ENCODE measurements around the gene SOBP. TPM values are rescaled to one million over a fixed set of nuclear protein-coding genes. Genes with fewer than 3 reads are reported as not detected.

Gene SOBP
- total RNA-seq, 2 experiments from 2014 or later, result 0.05 to 0.17 TPM

DNA sequence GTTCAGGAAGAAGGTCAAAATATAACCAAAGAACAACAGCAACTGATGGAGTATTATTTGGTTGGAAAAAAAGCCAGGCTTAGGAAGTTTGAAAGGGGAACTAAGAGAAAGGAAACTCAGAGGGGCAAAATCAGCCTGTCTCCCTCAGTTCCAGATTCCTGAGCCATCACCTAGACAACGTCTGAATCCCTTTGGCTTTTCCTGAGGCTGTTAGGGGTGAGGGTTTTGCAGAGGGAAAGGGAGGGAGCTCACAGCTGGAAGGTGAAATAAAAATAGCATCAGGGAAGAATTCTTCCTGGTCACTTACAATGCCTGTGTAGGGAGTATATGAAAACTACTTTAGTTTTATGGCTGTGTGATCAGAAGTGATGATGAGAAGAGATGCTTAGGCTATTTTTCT is 100.5 kb downstream of the SOBP start:
- Mint-ChIP-seq H3K36me3 (ENCODE audit: low read depth) (no peaks in the 10 kb centered on the region), H3K4me1 (ENCODE audit: low read depth) (no peaks in the 10 kb centered on the region), H3K27ac (no peak overlapping the region), H3K9me3 (no peaks in the 10 kb centered on the region), H3K4me3 (no peak overlapping the region), H3K27me3 (peaks cover 39% of the 10 kb centered on the region)
- no peak for ATAC-seq (ENCODE audit: poor library complexity)
- Histone ChIP-seq H3K4me3 (ENCODE audit: low read length) (no peak overlapping the region), H3K27me3 (ENCODE audit: control insufficient read depth in 1 of 2, insufficient read depth in 2 of 2, low read length in 2 of 2) (peaks cover 0 to 3% of the 10 kb centered on the region in 2 experiments), H3K27ac (ENCODE audit: low read depth in 1 of 2, low read length in 2 of 2) (no peak overlapping the region), H3K9me3 (ENCODE audit: control insufficient read depth in 1 of 2, insufficient read depth in 1 of 2, low read length in 2 of 2) (no peaks in the 10 kb centered on the region), H3K4me1 (ENCODE audit: insufficient read depth, low read length) (no peaks in the 10 kb centered on the region), H3K36me3 (ENCODE audit: insufficient read depth, low read length) (no peaks in the 10 kb centered on the region)
- CTCF ChIA-PET, result no interaction called here
- no peak for DNase-seq
- TF ChIP-seq, protein P1, sequence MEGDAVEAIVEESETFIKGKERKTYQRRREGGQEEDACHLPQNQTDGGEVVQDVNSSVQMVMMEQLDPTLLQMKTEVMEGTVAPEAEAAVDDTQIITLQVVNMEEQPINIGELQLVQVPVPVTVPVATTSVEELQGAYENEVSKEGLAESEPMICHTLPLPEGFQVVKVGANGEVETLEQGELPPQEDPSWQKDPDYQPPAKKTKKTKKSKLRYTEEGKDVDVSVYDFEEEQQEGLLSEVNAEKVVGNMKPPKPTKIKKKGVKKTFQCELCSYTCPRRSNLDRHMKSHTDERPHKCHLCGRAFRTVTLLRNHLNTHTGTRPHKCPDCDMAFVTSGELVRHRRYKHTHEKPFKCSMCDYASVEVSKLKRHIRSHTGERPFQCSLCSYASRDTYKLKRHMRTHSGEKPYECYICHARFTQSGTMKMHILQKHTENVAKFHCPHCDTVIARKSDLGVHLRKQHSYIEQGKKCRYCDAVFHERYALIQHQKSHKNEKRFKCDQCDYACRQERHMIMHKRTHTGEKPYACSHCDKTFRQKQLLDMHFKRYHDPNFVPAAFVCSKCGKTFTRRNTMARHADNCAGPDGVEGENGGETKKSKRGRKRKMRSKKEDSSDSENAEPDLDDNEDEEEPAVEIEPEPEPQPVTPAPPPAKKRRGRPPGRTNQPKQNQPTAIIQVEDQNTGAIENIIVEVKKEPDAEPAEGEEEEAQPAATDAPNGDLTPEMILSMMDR (IDR thresholded peaks at IDR 0.05), result no peak
- POLR2A ChIA-PET, result no interaction called here
- intact Hi-C loops (cut with DNase I, micrococcal nuclease), result no loop called here

DNA sequence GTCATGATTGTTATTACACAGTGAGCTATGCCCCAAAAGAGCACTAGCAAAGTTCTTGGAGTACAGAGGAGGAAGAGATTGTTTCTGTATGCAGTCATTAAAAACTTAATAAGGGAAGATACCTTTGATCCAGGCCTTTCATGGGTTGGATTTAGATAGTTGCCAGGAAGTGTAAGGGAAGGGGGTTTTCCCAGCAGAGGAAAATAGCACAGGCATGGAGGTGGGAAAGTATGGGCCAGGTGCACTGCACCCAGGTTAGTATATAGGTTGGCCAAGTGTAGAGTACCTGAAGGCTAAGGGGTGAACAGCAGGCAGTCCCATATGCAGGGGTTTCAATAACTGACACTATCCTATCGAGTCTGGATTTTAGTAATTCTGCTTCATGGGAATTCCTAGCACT is 101.4 kb downstream of the SOBP start:
- H3K36me3 Mint-ChIP-seq (ENCODE audit: low read depth), result no peaks in the 10 kb centered on the region
- ChIA-PET CTCF (no interaction called here), POLR2A (no interaction called here)
- DNase-seq (no peak), ATAC-seq (ENCODE audit: poor library complexity) (no peak)
- H3K9me3 Mint-ChIP-seq, result no peaks in the 10 kb centered on the region
- H3K4me3 ChIP-seq (ENCODE audit: low read length), result no peak overlapping the region
- H3K4me1 ChIP-seq (ENCODE audit: insufficient read depth, low read length), result no peaks in the 10 kb centered on the region
- no peaks in the 10 kb centered on the region for H3K4me1 Mint-ChIP-seq (ENCODE audit: low read depth)
- intact Hi-C loops (cut with DNase I, micrococcal nuclease), result no loop called here
- no peak overlapping the region for H3K27ac ChIP-seq (ENCODE audit: low read depth in 1 of 2, low read length in 2 of 2)
- no peaks in the 10 kb centered on the region for H3K36me3 ChIP-seq (ENCODE audit: insufficient read depth, low read length)
- TF ChIP-seq, protein P1 (IDR thresholded peaks at IDR 0.05), result no peak
- no peaks in the 10 kb centered on the region for H3K9me3 ChIP-seq (ENCODE audit: control insufficient read depth in 1 of 2, insufficient read depth in 1 of 2, low read length in 2 of 2)
- peaks cover 0 to 3% of the 10 kb centered on the region in 2 experiments for H3K27me3 ChIP-seq (ENCODE audit: control insufficient read depth in 1 of 2, insufficient read depth in 2 of 2, low read length in 2 of 2)
- H3K4me3 Mint-ChIP-seq, result no peak overlapping the region
- H3K27ac Mint-ChIP-seq, result no peak overlapping the region
- peaks cover 36% of the 10 kb centered on the region for H3K27me3 Mint-ChIP-seq

DNA sequence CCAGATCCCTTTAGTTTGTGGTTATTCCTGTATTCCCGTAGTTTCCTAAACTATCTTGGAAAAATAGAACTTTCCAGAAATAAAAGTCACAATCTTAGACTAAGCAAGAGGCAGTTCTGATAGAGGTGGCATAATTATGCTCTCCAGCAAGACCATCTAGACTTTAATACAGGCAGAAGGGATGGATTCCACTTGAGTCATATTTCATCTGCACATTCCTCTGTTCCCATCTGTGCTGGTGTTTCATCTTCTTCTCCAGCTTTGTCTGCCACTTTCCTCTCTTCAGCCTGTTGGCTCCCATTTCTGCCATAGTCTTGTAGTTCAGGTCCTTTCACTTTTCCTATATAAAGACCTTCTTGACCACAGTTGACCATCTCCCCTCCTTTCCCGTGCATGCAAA is 102.9 kb downstream of the SOBP start:
- peaks cover 40% of the 10 kb centered on the region for H3K27me3 Mint-ChIP-seq

More for the DNA sequence above, 102.9 kb downstream of the SOBP start:
- Mint-ChIP-seq H3K4me3 (no peak overlapping the region), H3K36me3 (ENCODE audit: low read depth) (no peaks in the 10 kb centered on the region), H3K4me1 (ENCODE audit: low read depth) (no peaks in the 10 kb centered on the region), H3K27ac (no peak overlapping the region), H3K9me3 (no peaks in the 10 kb centered on the region)
- H3K9me3 ChIP-seq (ENCODE audit: control insufficient read depth in 1 of 2, insufficient read depth in 1 of 2, low read length in 2 of 2), result no peaks in the 10 kb centered on the region
- no peaks in the 10 kb centered on the region for H3K4me1 ChIP-seq (ENCODE audit: insufficient read depth, low read length)
- CTCF ChIA-PET, result no interaction called here
- H3K27ac ChIP-seq (ENCODE audit: low read depth in 1 of 2, low read length in 2 of 2), result no peak overlapping the region
- no peak overlapping the region for H3K4me3 ChIP-seq (ENCODE audit: low read length)
- peaks cover 0 to 3% of the 10 kb centered on the region in 2 experiments for H3K27me3 ChIP-seq (ENCODE audit: control insufficient read depth in 1 of 2, insufficient read depth in 2 of 2, low read length in 2 of 2)
- intact Hi-C loops (cut with DNase I, micrococcal nuclease), result no loop called here
- no peak for DNase-seq
- TF ChIP-seq, protein P1 (IDR thresholded peaks at IDR 0.05), result no peak
- POLR2A ChIA-PET, result no interaction called here
- no peaks in the 10 kb centered on the region for H3K36me3 ChIP-seq (ENCODE audit: insufficient read depth, low read length)
- no peak for ATAC-seq (ENCODE audit: poor library complexity)
